Activated T-cell treated with anti-CD3 and anti-CD28 coated beads for 1 hour (primary cell): ENCODE data around the gene TMEM217.
"Not testable (repeated sequence)": the region's sequence is repeated elsewhere in the genome, so short reads cannot be mapped to it uniquely, and the experiment has no call there.

ENCODE experiments used
- DNase-seq: peaks from one replicate; pipeline ENCODE4 v3.0.0-alpha.2; 2020; ENCODE audit warnings: low read depth

Gene TMEM217

GRCh38 chr6:37257634-37258404 is at the start of gene TMEM217, which contains the start of gene TBC1D22B:
TSS of gene TMEM217 (minus strand) at chr6:37258144. CDS start at chr6:37219030, 39,114 bp downstream.
TSS of gene TBC1D22B (plus strand) at chr6:37257772. CDS start at chr6:37257918, 146 bp downstream.
- peak; percentile 89 for DNase-seq

- not testable (repeated sequence) for DNase-seq
Observed at GRCh38 chr6:37307484-37307883, 49.5 kb upstream of the TMEM217 start.

GRCh38 chr6:37306624-37307222 is 48.8 kb upstream of the TMEM217 start:
- DNase-seq = no peak

- DNase-seq = no peak
Observed at GRCh38 chr6:37305841-37306425, 48.0 kb upstream of the TMEM217 start.

GRCh38 chr6:37304766-37305165 is 46.8 kb upstream of the TMEM217 start:
- no peak for DNase-seq

GRCh38 chr6:37303891-37304503 is 46.1 kb upstream of the TMEM217 start:
- DNase-seq = no peak

GRCh38 chr6:37303091-37303660 is 45.2 kb upstream of the TMEM217 start:
- no peak for DNase-seq

- no peak for DNase-seq
Observed at GRCh38 chr6:37302086-37302686, 44.2 kb upstream of the TMEM217 start.

DNA sequence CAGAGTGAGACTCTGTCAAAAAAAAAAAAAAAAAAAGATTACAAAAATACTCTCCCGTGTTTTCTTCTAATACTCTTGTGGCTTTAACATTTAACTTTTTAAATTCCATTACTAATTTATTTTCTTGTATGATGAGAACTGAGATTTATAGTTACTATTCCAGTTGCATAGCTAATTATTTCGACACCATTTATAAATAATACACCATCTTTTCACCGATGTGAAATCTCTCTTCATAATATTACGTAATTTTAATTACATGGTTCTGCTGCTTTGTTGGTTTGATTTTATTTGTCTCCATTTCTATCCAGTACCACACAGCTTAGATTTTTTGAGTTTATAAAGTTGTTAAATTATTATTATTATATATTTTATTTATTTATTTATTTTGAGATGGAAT is 42.0 kb upstream of the TMEM217 start:
- DNase-seq = no peak

DNA sequence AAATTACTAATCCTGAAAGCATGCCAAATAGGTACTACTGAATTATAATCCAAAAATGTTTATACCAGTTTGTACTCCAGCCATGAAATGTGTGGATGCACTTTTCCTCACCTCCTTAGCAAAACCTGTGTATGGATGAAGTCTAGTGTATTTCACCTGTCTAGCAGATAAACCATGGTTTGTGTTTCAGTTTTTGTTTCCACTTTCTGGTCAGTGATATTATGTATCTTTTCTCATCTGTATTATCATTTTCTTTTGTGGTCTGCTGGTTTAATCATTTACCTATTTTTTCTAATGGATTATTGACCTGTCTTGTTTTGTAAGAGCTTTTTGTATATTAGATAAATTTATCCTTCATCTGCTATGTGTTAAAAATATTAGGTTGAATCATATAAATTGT is 41.0 kb upstream of the TMEM217 start:
- no peak for DNase-seq

DNA sequence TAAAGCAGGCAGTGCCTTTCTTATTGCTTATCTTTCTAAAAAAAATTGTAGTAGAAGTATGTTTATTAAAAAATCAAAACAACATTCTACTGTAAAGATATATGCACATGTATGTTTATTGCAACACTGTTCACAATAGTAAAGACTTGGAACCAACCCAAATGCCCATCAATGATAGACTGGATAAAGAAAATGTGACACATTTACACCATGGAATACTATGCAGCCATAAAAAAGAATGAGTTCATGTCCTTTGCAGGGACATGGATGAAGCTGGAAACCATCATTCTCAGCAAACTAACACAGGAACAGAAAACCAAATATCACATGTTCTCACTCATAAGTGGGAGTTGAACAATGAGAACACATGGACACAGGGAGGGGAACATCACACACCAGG is 39.7 kb upstream of the TMEM217 start:
- DNase-seq = not testable (repeated sequence)

DNA sequence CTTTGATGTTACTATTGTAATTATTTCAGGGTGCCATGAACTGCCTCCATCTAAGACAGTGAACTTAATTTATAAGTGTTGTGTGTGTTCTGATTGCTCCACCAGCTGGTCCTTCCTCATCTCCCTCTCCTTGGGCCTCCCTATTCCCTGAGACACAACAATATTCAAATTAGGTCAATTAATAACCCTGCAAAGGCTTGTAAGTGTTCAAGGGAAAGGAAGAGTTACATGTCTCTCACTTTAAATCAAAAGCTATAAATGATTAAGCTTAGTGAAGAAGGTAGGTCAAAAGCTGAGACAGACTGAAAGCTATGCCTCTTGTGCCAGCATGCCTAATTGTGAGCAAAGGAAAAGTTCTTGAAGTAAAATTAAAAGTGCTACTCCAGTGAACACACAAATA is 35.5 kb upstream of the TMEM217 start:
- no peak for DNase-seq

DNA sequence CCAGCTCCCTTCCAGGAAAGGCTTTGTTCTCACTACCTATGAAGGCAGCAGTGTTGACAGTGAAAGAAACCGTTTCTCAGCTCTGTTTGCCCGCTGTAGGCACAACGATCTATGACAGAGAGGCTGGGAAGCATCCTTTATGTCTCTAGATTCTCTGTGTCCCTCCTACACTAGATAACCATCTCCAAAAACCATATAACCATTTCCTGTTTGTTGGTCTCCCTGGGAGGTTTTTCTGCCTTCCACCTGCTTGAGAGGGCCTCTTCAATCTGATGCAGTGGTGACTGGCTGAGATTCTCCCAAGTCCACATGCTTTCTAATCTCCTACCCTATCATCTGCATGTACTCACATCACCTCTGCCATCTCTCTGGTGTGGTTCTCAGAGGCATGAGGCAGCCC is 32.0 kb upstream of the TMEM217 start:
- no peak for DNase-seq

- DNase-seq = no peak
Observed at GRCh38 chr6:37288247-37288646, 30.3 kb upstream of the TMEM217 start.

DNA sequence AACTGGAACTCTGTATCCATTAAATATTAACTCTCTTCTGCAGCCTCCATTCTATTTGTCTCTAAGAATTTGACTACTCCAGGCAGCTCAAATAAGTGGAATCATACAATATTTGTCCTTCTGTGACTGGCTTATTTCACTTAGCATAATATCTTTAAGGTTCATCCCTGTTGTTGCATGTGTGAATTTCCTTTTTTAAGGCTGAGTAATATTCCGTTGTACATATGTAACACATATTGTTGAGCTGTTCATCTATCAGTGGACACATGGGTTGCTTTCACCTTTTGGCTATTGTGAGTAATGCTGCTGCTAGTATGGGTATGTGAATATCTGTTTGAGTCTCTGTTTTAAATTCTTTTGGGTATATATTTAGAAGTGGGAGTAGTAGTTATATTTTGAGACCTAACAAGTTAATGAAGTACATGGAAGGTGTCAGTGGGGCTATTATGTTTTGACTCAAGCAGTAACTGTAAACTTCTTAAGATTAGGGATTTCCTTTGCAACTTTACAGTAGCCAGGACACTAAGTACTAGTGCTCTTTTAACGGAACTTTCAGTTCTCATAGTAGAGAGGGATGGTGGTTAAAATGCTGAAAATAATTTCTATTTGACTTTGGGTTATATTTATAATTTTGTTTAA is 29.7 kb upstream of the TMEM217 start:
- DNase-seq = no peak

GRCh38 chr6:37285861-37286311 is 27.9 kb upstream of the TMEM217 start:
- DNase-seq = no peak

DNA sequence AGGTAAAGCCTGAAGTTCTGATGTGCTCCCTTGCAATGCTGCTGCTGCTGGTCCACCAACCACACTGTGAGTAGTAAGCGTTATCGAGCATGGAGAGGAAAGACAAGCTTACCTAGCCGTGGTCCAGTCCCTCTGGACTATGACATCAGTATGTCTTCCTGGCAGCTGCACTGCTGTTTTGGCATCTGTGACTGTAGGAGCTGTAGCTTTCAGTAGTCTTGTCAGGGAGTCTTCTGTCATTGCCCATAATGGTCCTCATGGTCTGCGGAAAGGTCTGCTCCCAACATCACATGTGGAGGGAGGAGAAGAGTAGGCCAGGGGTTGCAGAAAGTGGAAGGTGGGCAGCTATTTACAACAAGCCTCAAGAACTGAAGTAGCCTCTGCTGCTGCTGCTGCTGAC is 26.8 kb upstream of the TMEM217 start:
- no peak for DNase-seq

- no peak for DNase-seq
Observed at GRCh38 chr6:37283671-37284151, 25.8 kb upstream of the TMEM217 start.

- no peak for DNase-seq
Observed at GRCh38 chr6:37283268-37283667, 25.3 kb upstream of the TMEM217 start.

GRCh38 chr6:37282371-37282770 is 24.4 kb upstream of the TMEM217 start:
- DNase-seq = no peak

- no peak for DNase-seq
Observed at GRCh38 chr6:37280162-37280887, 22.4 kb upstream of the TMEM217 start.
